Retinal pigment epithelial cell (primary cell): ENCODE measurements around the gene DNAJC25.

Experiments used
- DNase-seq: peaks from one replicate; pipeline ENCODE4 v3.0.0-alpha.2; 2010; ENCODE audit warnings: low read depth
- H3K4me3 ChIP-seq: 2 replicates; pipeline ENCODE4 v1.5.1; 2011; ENCODE audit warnings: mild to moderate bottlenecking, low read length, control low read depth, moderate library complexity
- TF ChIP-seq, protein P1 (sequence below): conservative IDR thresholded peaks from 2 replicates; pipeline ENCODE4 v1.5.1; 2011; ENCODE audit warnings: low read depth, low read length, control low read depth, inconsistent platforms

DNAJC25 gene

DNA sequence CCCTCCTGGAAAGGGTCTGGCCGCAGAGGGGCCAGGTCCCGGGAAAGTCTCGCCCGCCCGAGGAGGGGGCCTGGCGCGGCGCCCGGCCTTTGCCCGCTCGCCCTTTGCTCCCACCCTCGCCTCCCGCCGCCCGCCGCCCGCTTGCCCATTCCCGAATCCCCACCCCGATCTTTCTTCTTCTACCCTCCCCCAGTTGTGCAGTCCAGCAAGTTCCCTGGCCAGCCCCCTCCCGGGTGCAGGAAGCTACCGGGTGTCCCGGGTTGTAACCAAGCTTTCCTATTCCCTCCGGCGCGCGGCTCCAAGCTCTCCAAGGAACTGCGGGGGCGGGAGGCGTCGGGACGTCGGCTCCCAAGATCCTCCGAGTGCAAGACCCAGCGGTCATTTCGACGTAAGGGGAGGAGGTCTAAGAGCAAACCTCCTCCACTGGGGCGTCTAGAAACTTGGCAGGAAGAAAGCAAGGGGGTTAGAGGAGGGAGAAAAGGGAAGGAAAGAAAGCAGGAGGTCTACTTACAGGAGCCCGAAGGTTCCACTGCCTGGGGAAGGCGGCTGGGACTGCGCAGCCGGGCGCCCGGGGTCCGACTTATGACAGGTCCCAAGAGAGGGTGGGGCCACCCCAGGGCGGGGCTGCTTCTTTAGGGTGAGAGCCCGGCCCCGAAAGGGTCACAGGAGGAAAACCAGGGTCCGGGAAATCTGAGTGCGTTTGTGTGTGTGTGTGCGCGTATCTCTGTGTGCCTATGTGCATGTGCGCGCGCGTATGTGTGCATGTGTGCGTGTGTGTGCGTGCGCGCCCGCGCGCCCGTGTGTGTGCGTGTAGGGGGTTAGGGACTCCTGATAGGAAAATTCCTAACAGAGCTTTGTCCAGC is 31.8 kb upstream of the DNAJC25 start, which contains the start of gene PTGR1:
Gene PTGR1, minus strand, starts transcription at position 556 of the 863 bp plus-strand sequence. CDS start 2,225 bp downstream, outside the sequence.
- peak within 1 kb of the TSS; percentile 76 for H3K4me3 ChIP-seq
- peak; percentile 73 for DNase-seq
- TF ChIP-seq, protein P1, sequence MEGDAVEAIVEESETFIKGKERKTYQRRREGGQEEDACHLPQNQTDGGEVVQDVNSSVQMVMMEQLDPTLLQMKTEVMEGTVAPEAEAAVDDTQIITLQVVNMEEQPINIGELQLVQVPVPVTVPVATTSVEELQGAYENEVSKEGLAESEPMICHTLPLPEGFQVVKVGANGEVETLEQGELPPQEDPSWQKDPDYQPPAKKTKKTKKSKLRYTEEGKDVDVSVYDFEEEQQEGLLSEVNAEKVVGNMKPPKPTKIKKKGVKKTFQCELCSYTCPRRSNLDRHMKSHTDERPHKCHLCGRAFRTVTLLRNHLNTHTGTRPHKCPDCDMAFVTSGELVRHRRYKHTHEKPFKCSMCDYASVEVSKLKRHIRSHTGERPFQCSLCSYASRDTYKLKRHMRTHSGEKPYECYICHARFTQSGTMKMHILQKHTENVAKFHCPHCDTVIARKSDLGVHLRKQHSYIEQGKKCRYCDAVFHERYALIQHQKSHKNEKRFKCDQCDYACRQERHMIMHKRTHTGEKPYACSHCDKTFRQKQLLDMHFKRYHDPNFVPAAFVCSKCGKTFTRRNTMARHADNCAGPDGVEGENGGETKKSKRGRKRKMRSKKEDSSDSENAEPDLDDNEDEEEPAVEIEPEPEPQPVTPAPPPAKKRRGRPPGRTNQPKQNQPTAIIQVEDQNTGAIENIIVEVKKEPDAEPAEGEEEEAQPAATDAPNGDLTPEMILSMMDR = no peak

DNA sequence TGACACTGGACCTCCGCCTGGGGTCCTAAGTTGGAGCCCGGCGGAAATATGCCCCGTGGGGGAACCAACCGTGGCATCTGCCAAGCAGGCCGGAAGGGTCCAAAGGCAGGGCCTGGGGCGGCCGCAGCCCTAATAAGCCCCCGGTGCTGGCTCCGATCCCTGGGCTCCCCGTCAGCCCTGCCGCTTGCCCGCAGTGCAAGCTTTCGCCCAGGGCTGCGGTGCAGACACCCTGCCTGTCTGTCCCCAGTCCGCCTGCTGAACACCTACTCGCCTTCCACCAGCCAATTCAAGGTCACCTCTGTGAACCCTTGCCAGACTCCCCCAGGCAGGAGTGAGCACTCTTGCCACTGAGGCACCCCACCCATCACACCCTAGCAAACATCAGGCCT is 31.2 kb upstream of the DNAJC25 start:
- DNase-seq = no peak
- H3K4me3 ChIP-seq = peak overlapping the region; percentile 76
- TF ChIP-seq, protein P1 = no peak

DNA sequence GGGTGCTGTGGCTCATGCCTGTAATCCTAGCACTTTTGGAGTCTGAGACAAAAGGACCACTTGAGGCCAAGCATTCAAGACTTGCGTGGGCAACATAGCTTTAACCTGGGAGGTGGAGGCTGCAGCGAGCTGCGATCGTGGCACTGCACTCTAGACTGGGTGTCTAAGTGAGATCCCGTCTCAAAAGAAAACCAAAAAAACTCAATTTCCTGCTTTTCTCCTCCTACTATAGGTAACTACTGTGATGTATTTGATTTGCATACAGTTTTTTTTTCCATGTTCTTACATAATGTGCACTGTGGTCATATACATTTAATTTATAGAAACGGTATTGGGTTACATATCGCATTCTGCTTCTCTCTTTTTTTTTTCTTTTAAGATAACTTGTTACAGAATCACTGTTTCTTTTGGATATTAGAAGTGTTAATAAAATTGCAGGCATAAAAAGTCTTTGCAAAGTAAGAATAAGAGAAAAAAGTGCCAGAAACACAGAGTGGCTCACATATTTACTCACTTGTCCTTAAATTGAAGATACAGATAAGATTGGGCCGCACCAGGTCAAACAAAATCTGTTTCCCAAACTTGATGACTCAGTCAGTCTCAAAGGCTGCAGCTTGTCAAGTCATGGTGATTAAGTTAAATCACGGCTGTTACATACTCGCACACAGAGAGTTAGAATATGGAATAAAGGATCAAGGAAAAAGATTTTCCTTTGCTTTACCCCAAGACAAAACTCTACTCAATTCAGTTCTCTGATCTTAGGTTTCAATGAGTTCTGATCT is 29.7 kb upstream of the DNAJC25 start:
- TF ChIP-seq, protein P1 = no peak
- no peak overlapping the region for H3K4me3 ChIP-seq
- DNase-seq = no peak

DNA sequence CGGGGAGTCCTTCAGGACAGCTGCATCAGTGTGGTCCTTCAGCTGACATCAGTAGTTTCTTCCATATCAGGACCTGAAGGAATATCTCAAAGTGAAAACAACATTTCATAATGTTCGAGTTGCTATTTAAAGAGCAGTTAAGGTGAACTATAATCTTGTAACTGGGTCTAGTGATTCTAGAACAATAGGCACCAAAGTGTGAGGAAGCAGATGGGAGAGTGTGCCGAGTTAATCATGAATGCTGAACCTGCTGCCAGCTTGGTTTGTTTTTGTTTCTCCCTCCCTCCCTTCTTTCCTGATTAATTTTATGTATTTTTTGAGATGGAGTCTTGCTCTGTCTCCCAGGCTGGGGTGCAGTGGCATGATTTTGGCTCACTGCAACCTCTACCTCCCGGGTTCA is 28.1 kb upstream of the DNAJC25 start:
- DNase-seq = no peak
- TF ChIP-seq, protein P1 = no peak
- no peak overlapping the region for H3K4me3 ChIP-seq

DNA sequence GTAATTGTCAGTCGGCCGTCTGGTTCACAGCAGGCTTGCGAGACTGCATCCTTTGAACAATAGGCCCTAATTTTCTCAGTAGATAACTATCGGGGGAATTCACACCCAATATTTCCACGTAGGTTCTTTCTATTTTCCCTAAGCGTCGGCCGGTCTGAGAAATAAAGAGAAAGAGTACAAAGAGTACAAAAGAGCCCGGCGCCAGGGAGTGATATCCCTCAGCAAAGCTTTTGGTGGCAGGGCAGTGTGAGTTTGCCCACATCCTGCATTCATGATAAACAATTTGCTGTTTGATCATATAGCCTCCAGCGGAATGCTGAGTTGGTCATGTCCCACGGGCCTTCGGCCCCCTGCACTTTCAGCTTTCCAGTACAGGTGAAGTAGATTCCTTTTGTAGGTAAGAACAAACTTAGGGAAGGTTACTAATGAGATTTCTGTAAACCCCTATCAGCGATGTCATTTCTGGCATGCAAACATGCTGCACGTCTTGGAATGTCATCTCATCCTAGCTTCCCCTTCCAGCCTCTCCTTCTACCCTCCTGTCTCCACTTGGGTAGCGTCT is 27.0 kb upstream of the DNAJC25 start:
- TF ChIP-seq, protein P1 = no peak
- H3K4me3 ChIP-seq = no peak overlapping the region
- no peak for DNase-seq

DNA sequence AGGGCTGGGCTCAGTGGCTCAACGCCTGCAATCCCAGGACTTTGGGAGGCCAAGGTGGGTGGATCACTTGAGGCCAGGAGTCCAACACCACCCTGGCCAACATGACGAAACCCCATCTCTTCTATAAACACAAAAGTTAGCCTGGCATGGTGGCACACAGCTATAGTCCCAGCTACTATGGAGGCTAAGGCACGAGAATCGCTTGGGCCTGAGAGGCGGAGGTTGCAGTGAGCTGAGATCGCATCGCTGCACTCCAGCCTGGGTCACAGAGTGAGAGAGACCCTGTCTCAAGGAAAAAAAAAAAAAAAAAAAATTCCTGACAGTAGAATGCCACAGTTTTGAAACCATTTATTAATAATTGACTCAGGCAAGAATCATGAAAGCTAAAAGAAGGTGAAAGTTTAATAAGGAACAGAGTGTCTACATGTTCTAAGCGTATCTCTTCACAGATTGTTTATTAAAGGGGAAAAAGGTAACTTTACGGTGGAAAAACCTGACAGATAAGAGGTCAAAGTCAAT is 26.0 kb upstream of the DNAJC25 start:
- no peak overlapping the region for H3K4me3 ChIP-seq
- TF ChIP-seq, protein P1 = no peak
- DNase-seq = no peak
